Mucosa of descending colon (tissue), 3 donors: Measurements from ENCODE around the gene AGAP1. TPM values are rescaled to one million over a fixed set of nuclear protein-coding genes. Genes with fewer than 3 reads are reported as not detected.

Experiments used
- ATAC-seq: fragments of 200-7000 bp; cut with Tn5 transposase; one replicate; pipeline ENCODE4 v1.9.1; 2020; ENCODE audit warnings: mild to moderate bottlenecking, moderate library complexity
- DNase-seq, 3 donors: peaks; one replicate each; pipeline ENCODE4 v3.0.0-alpha.2; 2020
- H3K36me3 ChIP-seq: fragments of 200-600 bp; one replicate; pipeline ENCODE4 v1.8.0; 2021; ENCODE audit warnings: low read depth, mild to moderate bottlenecking
- H3K4me1 ChIP-seq: fragments of 200-600 bp; one replicate; pipeline ENCODE4 v1.8.0; 2021; ENCODE audit warnings: low read depth, mild to moderate bottlenecking
- H3K4me3 ChIP-seq: fragments of 200-600 bp; one replicate; pipeline ENCODE4 v1.8.0; 2021; ENCODE audit warnings: mild to moderate bottlenecking
- H3K9me3 ChIP-seq: fragments of 200-600 bp; one replicate; pipeline ENCODE4 v1.8.0; 2021; ENCODE audit warnings: mild to moderate bottlenecking
- intact Hi-C, 2 donors: fragments of 100-400 bp; cut with DNase I in 1 of 2; cut with micrococcal nuclease in 1 of 2; formaldehyde crosslinking; loops; one replicate each; pipeline versions ENCODE4 v1.11.0 to v1.11.1; 2022; cut with DNase I, micrococcal nuclease
- total RNA-seq, 3 donors: library from RNA; stranded (reverse); fragmentation: NEBNext Ultra II Directional in 2 of 3; extraction: Animal tissue kit (Norgen Biotek cat#: 25700) in 2 of 3; gene quantifications; one replicate each; pipeline versions ENCODE4 v1.2.1 to v1.2.4, GENCODE V29; 2021 to 2023
- TF ChIP-seq, protein P1 (sequence below): fragments of 200-600 bp; IDR thresholded peaks from one replicate; pipeline ENCODE4 v1.8.0; 2022; ENCODE audit warnings: antibody characterized with exemption, mild to moderate bottlenecking
- donor health status: DM: no; HTN: no; CAD: no; lungs with moderate emphysema.
- donor health status: DM: no; HTN: no; CAD: no.
- donor health status: DM: no; HTN: yes; CAD: no.

Gene AGAP1
- total RNA-seq, 3 donors from 2014 or later: 68.1 to 112 (median 88.9) TPM

DNA sequence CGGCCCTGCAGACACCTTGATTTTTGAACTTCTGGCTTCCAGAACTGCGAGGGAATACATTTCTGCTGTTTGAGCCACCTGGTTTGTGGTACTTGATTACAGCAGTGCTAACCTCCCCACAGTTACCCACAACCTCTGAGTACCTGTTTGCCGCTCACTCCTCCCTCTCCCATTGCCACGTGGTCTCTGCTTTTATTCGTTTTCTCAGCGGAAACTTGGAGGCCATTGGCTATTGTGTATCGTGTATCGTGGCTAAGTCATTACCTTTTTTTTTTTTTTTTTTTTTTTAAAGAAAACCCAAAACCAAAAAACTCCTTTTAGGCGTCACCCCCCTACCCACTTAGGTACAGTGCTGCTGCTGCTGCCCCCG lies 90.8 kb downstream of the AGAP1 start:
- ATAC-seq (no peak), DNase-seq (no peak)
- peaks cover 15% of the 10 kb centered on the region for H3K4me1 ChIP-seq
- H3K4me3 ChIP-seq: no peak overlapping the region
- TF ChIP-seq, protein P1, sequence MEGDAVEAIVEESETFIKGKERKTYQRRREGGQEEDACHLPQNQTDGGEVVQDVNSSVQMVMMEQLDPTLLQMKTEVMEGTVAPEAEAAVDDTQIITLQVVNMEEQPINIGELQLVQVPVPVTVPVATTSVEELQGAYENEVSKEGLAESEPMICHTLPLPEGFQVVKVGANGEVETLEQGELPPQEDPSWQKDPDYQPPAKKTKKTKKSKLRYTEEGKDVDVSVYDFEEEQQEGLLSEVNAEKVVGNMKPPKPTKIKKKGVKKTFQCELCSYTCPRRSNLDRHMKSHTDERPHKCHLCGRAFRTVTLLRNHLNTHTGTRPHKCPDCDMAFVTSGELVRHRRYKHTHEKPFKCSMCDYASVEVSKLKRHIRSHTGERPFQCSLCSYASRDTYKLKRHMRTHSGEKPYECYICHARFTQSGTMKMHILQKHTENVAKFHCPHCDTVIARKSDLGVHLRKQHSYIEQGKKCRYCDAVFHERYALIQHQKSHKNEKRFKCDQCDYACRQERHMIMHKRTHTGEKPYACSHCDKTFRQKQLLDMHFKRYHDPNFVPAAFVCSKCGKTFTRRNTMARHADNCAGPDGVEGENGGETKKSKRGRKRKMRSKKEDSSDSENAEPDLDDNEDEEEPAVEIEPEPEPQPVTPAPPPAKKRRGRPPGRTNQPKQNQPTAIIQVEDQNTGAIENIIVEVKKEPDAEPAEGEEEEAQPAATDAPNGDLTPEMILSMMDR: no peak
- no peaks in the 10 kb centered on the region for H3K36me3 ChIP-seq
- intact Hi-C loops: no loop called here
- H3K9me3 ChIP-seq: no peaks in the 10 kb centered on the region

DNA sequence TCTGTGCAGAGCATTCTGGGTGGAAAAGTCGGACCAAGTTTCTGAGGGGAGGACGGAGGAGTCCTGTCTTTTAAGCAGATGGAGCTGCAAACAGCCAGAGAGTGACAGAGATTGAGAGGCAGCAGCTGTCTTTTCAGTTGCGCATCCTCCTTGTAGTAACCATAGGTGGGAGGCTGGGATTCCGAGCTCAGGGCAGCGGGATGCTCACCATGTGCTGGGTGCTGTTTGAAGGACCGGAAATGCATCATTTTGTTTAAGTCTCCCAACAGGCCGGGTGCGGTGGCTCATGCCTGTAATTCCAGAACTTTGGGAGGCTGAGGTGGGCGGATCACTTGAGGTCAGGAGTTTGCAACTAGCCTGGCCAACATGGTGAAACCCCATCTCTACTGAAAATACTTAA lies 93.4 kb downstream of the AGAP1 start:
- Histone ChIP-seq H3K4me3 (no peak overlapping the region), H3K4me1 (peaks cover 12% of the 10 kb centered on the region), H3K9me3 (no peaks in the 10 kb centered on the region), H3K36me3 (no peaks in the 10 kb centered on the region)
- ATAC-seq (no peak), DNase-seq (no peak)
- TF ChIP-seq, protein P1: no peak
- intact Hi-C loops: no loop called here

DNA sequence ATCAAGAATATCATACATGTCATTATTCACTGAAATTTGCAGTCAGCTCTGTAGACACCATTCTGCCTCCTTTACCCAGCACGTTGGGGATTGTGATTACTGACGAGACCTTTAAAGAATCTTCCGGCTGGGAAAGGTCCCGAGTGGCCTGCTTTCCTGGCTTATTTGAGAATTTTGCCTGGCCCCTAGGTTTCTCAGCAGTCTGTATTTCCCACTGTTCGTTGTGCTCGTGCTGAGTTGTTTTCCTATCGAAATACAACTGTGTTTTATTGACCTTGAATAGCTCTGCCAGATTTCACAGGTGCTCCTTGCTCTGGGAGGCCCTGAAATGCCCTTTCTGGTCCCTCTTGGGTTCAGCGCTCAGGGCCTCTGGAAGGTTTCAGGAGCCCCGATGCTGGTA lies 94.9 kb downstream of the AGAP1 start:
- Histone ChIP-seq H3K36me3 (no peaks in the 10 kb centered on the region), H3K4me3 (no peak overlapping the region), H3K4me1 (peaks cover 9% of the 10 kb centered on the region), H3K9me3 (no peaks in the 10 kb centered on the region)
- DNase-seq: no peak
- peak; percentile 66 for ATAC-seq
- TF ChIP-seq, protein P1: no peak
- intact Hi-C loops: no loop called here

DNA sequence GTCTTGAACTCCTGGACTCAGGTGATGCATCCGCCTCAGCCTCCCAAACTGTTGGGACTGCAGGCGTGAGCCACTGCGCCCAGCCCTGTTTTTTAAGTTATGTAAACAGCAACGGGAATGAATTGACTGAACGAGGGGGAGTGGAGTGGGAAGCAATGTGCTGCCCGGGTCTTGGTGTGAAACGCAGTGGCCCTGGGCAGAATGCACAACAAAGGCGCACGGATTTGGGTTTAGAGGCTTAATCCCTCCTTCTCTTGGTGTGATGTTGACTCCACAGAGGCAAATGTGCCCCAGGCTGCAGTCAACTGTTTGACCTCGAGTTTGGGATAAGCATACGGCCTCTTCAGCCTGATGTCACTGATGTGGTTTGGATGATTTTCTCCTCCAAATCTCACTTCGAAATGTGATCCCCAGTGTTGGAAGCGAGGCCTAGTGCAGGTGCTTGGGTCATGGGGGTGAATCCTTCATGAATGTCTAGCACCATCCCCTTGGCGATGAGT lies 97.4 kb downstream of the AGAP1 start:
- ATAC-seq: no peak
- intact Hi-C loops: loop anchor here in 1 of 2 donors (5.0 kb wide), 1 partner anchor 454 kb away; no protein-coding TSS in a partner anchor
- TF ChIP-seq, protein P1: no peak
- DNase-seq: no peak
- no peaks in the 10 kb centered on the region for H3K36me3 ChIP-seq
- H3K4me3 ChIP-seq: no peak overlapping the region
- H3K4me1 ChIP-seq: peaks cover 9% of the 10 kb centered on the region
- H3K9me3 ChIP-seq: no peaks in the 10 kb centered on the region

DNA sequence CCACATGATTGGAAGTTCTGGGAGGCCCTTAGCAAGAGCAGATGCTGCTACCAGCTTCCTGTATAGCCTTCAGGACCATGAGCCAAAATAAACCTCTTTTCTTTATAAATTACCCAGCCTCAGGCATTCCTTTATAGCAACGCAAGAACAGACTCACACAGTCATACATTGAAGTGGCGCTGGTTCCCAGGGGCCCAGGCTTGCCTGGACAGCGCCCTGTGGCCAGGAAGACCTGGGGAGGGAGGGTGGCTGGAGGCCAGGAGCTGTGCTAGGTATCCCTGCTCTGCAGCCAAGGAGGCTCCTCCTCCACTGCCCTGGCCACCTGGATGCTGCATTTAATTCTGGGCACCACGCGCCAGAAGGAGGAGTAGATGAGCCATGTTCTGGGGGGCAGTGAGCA lies 98.1 kb downstream of the AGAP1 start:
- no peaks in the 10 kb centered on the region for H3K9me3 ChIP-seq
- intact Hi-C loops: loop anchor here in 1 of 2 donors (5.0 kb wide), 1 partner anchor 455 kb away; no protein-coding TSS in a partner anchor
- TF ChIP-seq, protein P1: no peak
- peaks cover 9% of the 10 kb centered on the region for H3K4me1 ChIP-seq
- no peak for DNase-seq
- no peaks in the 10 kb centered on the region for H3K36me3 ChIP-seq
- ATAC-seq: no peak
- no peak overlapping the region for H3K4me3 ChIP-seq

DNA sequence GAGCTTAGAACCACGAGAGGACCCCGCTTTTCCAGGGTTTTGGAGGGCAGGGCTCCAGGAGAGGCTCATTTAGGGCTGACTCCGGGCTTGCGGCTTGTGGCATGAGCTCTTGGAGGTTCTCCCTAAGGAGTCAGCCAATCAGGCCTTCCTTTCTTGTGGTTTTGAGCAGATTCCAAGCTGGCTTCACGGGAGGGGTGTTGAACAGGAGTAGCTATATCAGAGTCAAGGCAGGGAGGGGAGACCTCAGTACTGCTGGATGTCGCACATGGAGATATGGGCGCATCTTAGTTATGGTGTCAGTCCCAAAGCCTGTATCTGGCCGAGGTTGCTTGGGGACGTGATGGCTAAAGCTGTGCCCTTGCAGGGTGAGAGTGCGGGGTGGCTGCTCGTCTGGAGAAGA lies 98.6 kb downstream of the AGAP1 start:
- no peak for DNase-seq
- TF ChIP-seq, protein P1: no peak
- peaks cover 9% of the 10 kb centered on the region for H3K4me1 ChIP-seq
- H3K9me3 ChIP-seq: no peaks in the 10 kb centered on the region
- no peaks in the 10 kb centered on the region for H3K36me3 ChIP-seq
- ATAC-seq: no peak
- intact Hi-C loops: loop anchor here in 1 of 2 donors (5.0 kb wide), 1 partner anchor 455 kb away; no protein-coding TSS in a partner anchor
- H3K4me3 ChIP-seq: no peak overlapping the region
